AG09319 (cell line): Measurements from ENCODE around the gene PLAC8.
"Not testable (repeated sequence)": the region's sequence is repeated elsewhere in the genome, so short reads cannot be mapped to it uniquely, and the experiment has no call there.

Experiments
- DNase-seq: peaks from one replicate; pipeline ENCODE4 v3.0.0-alpha.2; 2010; ENCODE audit warnings: low read depth; ENCODE audit errors: extremely low read depth
- TF ChIP-seq, protein P1 (sequence below): IDR thresholded peaks from 2 replicates; pipeline ENCODE4 v1.5.1; 2011; ENCODE audit warnings: low read depth, mild to moderate bottlenecking, inconsistent platforms, low read length, moderate library complexity

The PLAC8 gene

DNA sequence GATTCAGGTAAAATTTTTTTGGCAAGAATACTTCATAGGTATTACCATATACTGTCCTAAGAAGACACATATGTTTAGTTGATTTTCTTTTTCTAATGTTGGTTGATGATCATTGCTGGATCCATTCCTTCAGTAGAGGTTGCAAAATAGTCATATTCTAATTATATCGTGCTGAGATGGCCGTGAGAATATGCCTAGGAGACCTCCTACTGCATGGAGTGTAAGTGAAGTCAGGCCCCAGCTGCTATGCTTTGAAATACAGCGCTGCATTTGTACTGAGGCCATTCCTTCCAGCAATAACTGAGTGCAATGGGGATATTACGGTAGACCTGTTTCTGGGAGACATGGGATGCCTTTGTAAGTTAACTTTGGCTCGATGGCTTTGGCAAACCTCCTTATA, 6.7 kb upstream of the PLAC8 start:
- DNase-seq, result no peak
- TF ChIP-seq, protein P1, sequence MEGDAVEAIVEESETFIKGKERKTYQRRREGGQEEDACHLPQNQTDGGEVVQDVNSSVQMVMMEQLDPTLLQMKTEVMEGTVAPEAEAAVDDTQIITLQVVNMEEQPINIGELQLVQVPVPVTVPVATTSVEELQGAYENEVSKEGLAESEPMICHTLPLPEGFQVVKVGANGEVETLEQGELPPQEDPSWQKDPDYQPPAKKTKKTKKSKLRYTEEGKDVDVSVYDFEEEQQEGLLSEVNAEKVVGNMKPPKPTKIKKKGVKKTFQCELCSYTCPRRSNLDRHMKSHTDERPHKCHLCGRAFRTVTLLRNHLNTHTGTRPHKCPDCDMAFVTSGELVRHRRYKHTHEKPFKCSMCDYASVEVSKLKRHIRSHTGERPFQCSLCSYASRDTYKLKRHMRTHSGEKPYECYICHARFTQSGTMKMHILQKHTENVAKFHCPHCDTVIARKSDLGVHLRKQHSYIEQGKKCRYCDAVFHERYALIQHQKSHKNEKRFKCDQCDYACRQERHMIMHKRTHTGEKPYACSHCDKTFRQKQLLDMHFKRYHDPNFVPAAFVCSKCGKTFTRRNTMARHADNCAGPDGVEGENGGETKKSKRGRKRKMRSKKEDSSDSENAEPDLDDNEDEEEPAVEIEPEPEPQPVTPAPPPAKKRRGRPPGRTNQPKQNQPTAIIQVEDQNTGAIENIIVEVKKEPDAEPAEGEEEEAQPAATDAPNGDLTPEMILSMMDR, result no peak

- no peak for DNase-seq
Observed at GRCh38 chr4:83118869-83119268, 4.3 kb upstream of the PLAC8 start.

GRCh38 chr4:83115656-83116285, 1.2 kb upstream of the PLAC8 start:
- no peak for DNase-seq
- TF ChIP-seq, protein P1, result no peak

More at GRCh38 chr4:83118869-83119268, 4.3 kb upstream of the PLAC8 start:
- TF ChIP-seq, protein P1, result no peak

DNA sequence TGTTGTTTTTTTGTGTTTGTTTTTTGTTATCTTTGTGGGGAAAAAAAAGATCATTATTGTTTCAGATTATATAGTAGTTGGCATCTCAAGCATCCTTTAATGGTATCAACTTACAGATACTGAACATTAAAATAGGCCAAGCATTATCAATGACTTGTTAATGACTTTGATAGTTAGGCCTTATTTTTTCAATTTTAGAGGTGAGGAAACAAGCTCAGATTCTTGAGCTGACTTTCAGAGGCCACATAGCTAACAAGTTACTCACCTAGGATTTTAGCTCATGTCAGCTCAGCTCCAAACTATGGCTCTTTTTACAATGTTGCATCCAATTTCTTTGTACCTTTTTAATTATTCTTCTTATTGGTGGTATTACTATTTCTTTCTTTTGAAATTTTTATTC, 471 bp upstream of the PLAC8 start:
- DNase-seq, result no peak
- TF ChIP-seq, protein P1, result no peak

DNA sequence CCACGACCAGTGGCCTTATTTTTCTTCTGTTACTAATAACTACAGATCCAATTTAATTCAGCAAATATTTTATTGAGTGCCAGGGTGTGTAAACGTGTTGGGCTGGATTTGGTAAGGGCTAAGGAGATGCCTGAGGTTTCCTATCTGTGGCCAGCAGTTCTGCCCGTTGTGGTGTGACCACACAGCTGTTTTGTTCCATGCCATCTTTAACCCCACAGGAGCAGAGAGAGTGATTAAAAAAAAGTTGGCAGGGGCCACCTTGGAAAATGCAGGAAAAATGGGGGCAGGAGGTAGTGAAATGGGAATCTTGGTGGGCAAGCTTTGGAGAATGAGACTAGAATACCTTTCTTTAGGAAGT, 1.1 kb downstream of the PLAC8 start:
- DNase-seq, result no peak
- TF ChIP-seq, protein P1, result no peak

GRCh38 chr4:83112678-83113428, 1.7 kb downstream of the PLAC8 start:
- no peak for DNase-seq
- TF ChIP-seq, protein P1, result no peak

GRCh38 chr4:83112231-83112630, 2.3 kb downstream of the PLAC8 start:
- no peak for DNase-seq
- TF ChIP-seq, protein P1, result no peak

DNA sequence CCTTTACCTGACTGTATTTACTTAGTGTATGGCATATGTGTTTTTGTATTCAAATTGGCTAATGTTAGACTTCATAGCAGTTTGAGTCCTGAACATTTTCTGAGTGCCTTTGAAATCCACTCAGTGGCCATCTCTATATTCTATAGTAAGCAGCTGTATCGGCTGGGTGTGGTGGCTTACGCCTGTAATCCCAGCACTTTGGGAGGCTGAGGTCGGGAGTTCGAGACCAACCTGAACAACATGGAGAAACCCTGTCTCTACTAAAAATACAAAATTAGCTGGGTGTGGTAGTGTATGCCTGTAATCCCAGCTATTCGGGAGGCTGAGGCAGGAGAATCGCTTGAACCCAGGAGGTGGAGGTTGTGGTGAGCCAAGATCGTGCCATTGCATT, 2.8 kb downstream of the PLAC8 start:
- DNase-seq, result not testable (repeated sequence)
